ENCODE measurements around the gene EPB41L5.

EPB41L5 gene

GRCh38 chr2:120105360-120105759, 92.5 kb downstream of the EPB41L5 start:
- DNase-seq (ENCODE audit: extremely low spot score) = no peak
- TF ChIP-seq FOXM1 (IDR thresholded peaks at IDR 0.05; ENCODE audit: borderline replicate concordance) = no peak
- no peak for TF ChIP-seq L3MBTL2 (conservative IDR thresholded peaks at IDR 0.05)
- no peak for TF ChIP-seq FOXK2 (IDR thresholded peaks at IDR 0.05)
- no peak for TF ChIP-seq ARNT (IDR thresholded peaks at IDR 0.05)
- no peak for TF ChIP-seq CTBP1 (IDR thresholded peaks at IDR 0.05; ENCODE audit: borderline replicate concordance)
- no peak for TF ChIP-seq ELF4 (IDR thresholded peaks at IDR 0.05)
- no peak for TF ChIP-seq ZNF384 (IDR thresholded peaks at IDR 0.05)
- TF ChIP-seq LEF1 (IDR thresholded peaks at IDR 0.05; ENCODE audit: borderline replicate concordance) = no peak
- TF ChIP-seq SP1 (IDR thresholded peaks at IDR 0.05) = no peak
- TF ChIP-seq NFRKB (IDR thresholded peaks at IDR 0.05) = no peak
- TF ChIP-seq BHLHE40 (IDR thresholded peaks at IDR 0.05; ENCODE audit: borderline replicate concordance) = no peak
- TF ChIP-seq SUZ12 (IDR thresholded peaks at IDR 0.05) = no peak
- TF ChIP-seq PKNOX1 (IDR thresholded peaks at IDR 0.05) = no peak
- no peak for TF ChIP-seq TARDBP (IDR thresholded peaks at IDR 0.05)
- no peak for TF ChIP-seq FOXA1 (IDR thresholded peaks at IDR 0.05)
- no peak for TF ChIP-seq HDGF (IDR thresholded peaks at IDR 0.05; ENCODE audit: borderline replicate concordance)
- ChIA-PET POLR2A (no interaction called here), CTCF (no interaction called here)

- no peak for DNase-seq (ENCODE audit: extremely low spot score)
- TF ChIP-seq SUZ12 (IDR thresholded peaks at IDR 0.05) = no peak
- no peak for TF ChIP-seq ARNT (IDR thresholded peaks at IDR 0.05)
- no peak for TF ChIP-seq LEF1 (IDR thresholded peaks at IDR 0.05; ENCODE audit: borderline replicate concordance)
- no peak for TF ChIP-seq NFRKB (IDR thresholded peaks at IDR 0.05)
- no peak for TF ChIP-seq PKNOX1 (IDR thresholded peaks at IDR 0.05)
- TF ChIP-seq FOXM1 (IDR thresholded peaks at IDR 0.05; ENCODE audit: borderline replicate concordance) = no peak
- no peak for TF ChIP-seq SP1 (IDR thresholded peaks at IDR 0.05)
- no peak for TF ChIP-seq HDGF (IDR thresholded peaks at IDR 0.05; ENCODE audit: borderline replicate concordance)
- TF ChIP-seq FOXA1 (IDR thresholded peaks at IDR 0.05) = no peak
- no peak for TF ChIP-seq FOXK2 (IDR thresholded peaks at IDR 0.05)
- ChIA-PET POLR2A (no interaction called here), CTCF (no interaction called here)
These were observed 95.2 kb downstream of the EPB41L5 start for GRCh38 chr2:120108049-120108448.

- CTCF ChIA-PET = interaction anchor here (0.6 kb wide), 1 partner anchor 20 kb away, joined by 3 read pairs; no protein-coding TSS in a partner anchor
- TF ChIP-seq LEF1 (IDR thresholded peaks at IDR 0.05; ENCODE audit: borderline replicate concordance) (no peak), BHLHE40 (IDR thresholded peaks at IDR 0.05; ENCODE audit: borderline replicate concordance) (no peak), FOXK2 (IDR thresholded peaks at IDR 0.05) (no peak), FOXA1 (IDR thresholded peaks at IDR 0.05) (no peak), ZNF384 (IDR thresholded peaks at IDR 0.05) (no peak), ELF4 (IDR thresholded peaks at IDR 0.05) (no peak), SP1 (IDR thresholded peaks at IDR 0.05) (no peak), SUZ12 (IDR thresholded peaks at IDR 0.05) (no peak)
- POLR2A ChIA-PET = no interaction called here
- DNase-seq (ENCODE audit: extremely low spot score) = no peak
These were observed 95.9 kb downstream of the EPB41L5 start for GRCh38 chr2:120108749-120109148.

GRCh38 chr2:120109186-120110061, 96.5 kb downstream of the EPB41L5 start:
- POLR2A ChIA-PET = no interaction called here
- TF ChIP-seq SUZ12 (IDR thresholded peaks at IDR 0.05) (no peak), SP1 (IDR thresholded peaks at IDR 0.05) (no peak), FOXA1 (IDR thresholded peaks at IDR 0.05) (no peak), ARNT (IDR thresholded peaks at IDR 0.05) (no peak), FOXK2 (IDR thresholded peaks at IDR 0.05) (no peak), HDGF (IDR thresholded peaks at IDR 0.05; ENCODE audit: borderline replicate concordance) (no peak), PKNOX1 (IDR thresholded peaks at IDR 0.05) (no peak), ELF4 (IDR thresholded peaks at IDR 0.05) (no peak), CTBP1 (IDR thresholded peaks at IDR 0.05; ENCODE audit: borderline replicate concordance) (no peak), TARDBP (IDR thresholded peaks at IDR 0.05) (no peak), NFRKB (IDR thresholded peaks at IDR 0.05) (no peak), LEF1 (IDR thresholded peaks at IDR 0.05; ENCODE audit: borderline replicate concordance) (no peak), BHLHE40 (IDR thresholded peaks at IDR 0.05; ENCODE audit: borderline replicate concordance) (no peak), L3MBTL2 (conservative IDR thresholded peaks at IDR 0.05) (no peak), FOXM1 (IDR thresholded peaks at IDR 0.05; ENCODE audit: borderline replicate concordance) (no peak)
- CTCF ChIA-PET = interaction anchor here (0.6 kb wide), 3 partner anchors 11 to 225 kb away, joined by 3 read pairs; no protein-coding TSS in a partner anchor
- peak; percentile 12 for DNase-seq (ENCODE audit: extremely low spot score)

- POLR2A ChIA-PET = no interaction called here
- DNase-seq (ENCODE audit: extremely low spot score) = no peak
- TF ChIP-seq ARNT (IDR thresholded peaks at IDR 0.05) (no peak), FOXM1 (IDR thresholded peaks at IDR 0.05; ENCODE audit: borderline replicate concordance) (no peak), FOXA1 (IDR thresholded peaks at IDR 0.05) (no peak), BHLHE40 (IDR thresholded peaks at IDR 0.05; ENCODE audit: borderline replicate concordance) (no peak), LEF1 (IDR thresholded peaks at IDR 0.05; ENCODE audit: borderline replicate concordance) (no peak), NFRKB (IDR thresholded peaks at IDR 0.05) (no peak), CTBP1 (IDR thresholded peaks at IDR 0.05; ENCODE audit: borderline replicate concordance) (no peak)
- CTCF ChIA-PET = interaction anchor here (0.6 kb wide), 1 partner anchor 224 kb away, joined by 3 read pairs; no protein-coding TSS in a partner anchor
These were observed 97.1 kb downstream of the EPB41L5 start for GRCh38 chr2:120110062-120110362.

- TF ChIP-seq BHLHE40 (IDR thresholded peaks at IDR 0.05; ENCODE audit: borderline replicate concordance) (no peak), PKNOX1 (IDR thresholded peaks at IDR 0.05) (no peak), CTBP1 (IDR thresholded peaks at IDR 0.05; ENCODE audit: borderline replicate concordance) (no peak), SP1 (IDR thresholded peaks at IDR 0.05) (no peak), ELF4 (IDR thresholded peaks at IDR 0.05) (no peak)
These were observed 97.6 kb downstream of the EPB41L5 start for GRCh38 chr2:120110507-120110906.

More at GRCh38 chr2:120110507-120110906, 97.6 kb downstream of the EPB41L5 start:
- CTCF ChIA-PET = no interaction called here
- POLR2A ChIA-PET = no interaction called here
- no peak for DNase-seq (ENCODE audit: extremely low spot score)

Data from HEK293T (cell line).